B cell (primary cell): ENCODE measurements around the gene VIPR2. TPM values are rescaled to one million over a fixed set of nuclear protein-coding genes. Genes with fewer than 3 reads are reported as not detected.
"Not testable (repeated sequence)": the region's sequence is repeated elsewhere in the genome, so short reads cannot be mapped to it uniquely, and the experiment has no call there.

Source experiments
- ATAC-seq: fragments of 200-7000 bp; cut with Tn5 transposase; one replicate; pipeline ENCODE4 v1.10.0; 2021; ENCODE audit warnings: low read depth, mild to moderate bottlenecking, moderate number of reproducible peaks, moderate library complexity
- CTCF ChIA-PET: fragments of 350-600 bp; sonication (Branson Sonifier 250); formaldehyde crosslinking; loops from one replicate; lab custom pipeline; 2021; ENCODE audit warnings: antibody characterized with exemption, inconsistent platforms; lab: Charles Lee
- POLR2A ChIA-PET: fragments of 350-600 bp; sonication (Branson Sonifier 250); formaldehyde crosslinking; loops from one replicate; lab custom pipeline; 2021; ENCODE audit warnings: antibody characterized with exemption; lab: Charles Lee
- DNase-seq: peaks from one replicate; pipeline ENCODE4 v3.0.0; 2013
- H2AFZ ChIP-seq: 2 replicates; pipeline ENCODE4 v1.6.1; 2012; ENCODE audit warnings: mild to moderate bottlenecking, low read depth, low read length; ENCODE audit not compliant: insufficient read depth, poor library complexity, severe bottlenecking
- H3K27ac ChIP-seq, 2 donors: 1 replicate in 1 of 2; 2 replicates in 1 of 2; pipeline ENCODE4 v1.5.1; 2012 to 2013; ENCODE audit warnings: low read length in 2 of 2, mild to moderate bottlenecking in 2 of 2, moderate library complexity in 1 of 2
- H3K27me3 ChIP-seq, 4 experiments: fragments of 200-600 bp in 1 of 4; sonication (generic) in 1 of 4; replicated peaks in 1 of 4; 1 replicate in 2 of 4; 2 replicates in 2 of 4; pipeline versions ENCODE4 v1.6.1 to v1.7.0; 2013 to 2016; ENCODE audit warnings: low read length in 3 of 4, mild to moderate bottlenecking in 2 of 4, mixed read lengths in 1 of 4, moderate library complexity in 1 of 4; ENCODE audit not compliant: insufficient read depth in 4 of 4, control insufficient read depth in 3 of 4; ENCODE audit errors: control extremely low read depth in 1 of 4
- H3K36me3 ChIP-seq, 2 experiments: replicated peaks in 1 of 2; 1 replicate in 1 of 2; 2 replicates in 1 of 2; pipeline versions ENCODE4 v1.6.1 to v1.7.1; 2013; ENCODE audit warnings: low read length in 1 of 2; ENCODE audit not compliant: insufficient read depth in 2 of 2, control insufficient read depth in 1 of 2; ENCODE audit errors: control extremely low read depth in 1 of 2, extremely low read depth in 1 of 2
- H3K4me1 ChIP-seq, 2 donors: fragments of 200-600 bp in 1 of 2; sonication (generic) in 1 of 2; 1 replicate in 1 of 2; 2 replicates in 1 of 2; pipeline versions ENCODE4 v1.5.1 to v1.6.1; 2013 to 2017; ENCODE audit warnings: low read length in 2 of 2; ENCODE audit not compliant: control insufficient read depth in 2 of 2, insufficient read depth in 2 of 2
- H3K4me2 ChIP-seq: replicated peaks from 2 replicates; pipeline ENCODE3; 2012; ENCODE audit warnings: mild to moderate bottlenecking, low read depth, low read length; ENCODE audit not compliant: poor library complexity, severe bottlenecking
- H3K4me3 ChIP-seq, 5 experiments: fragments of 200-600 bp in 1 of 5; sonication (generic) in 1 of 5; 1 replicate in 3 of 5; 2 replicates in 2 of 5; pipeline versions ENCODE4 v1.5.1 to v1.7.0; 2011 to 2016; ENCODE audit warnings: low read length in 4 of 5, mild to moderate bottlenecking in 4 of 5, low read depth in 2 of 5, control low read depth in 1 of 5, moderate library complexity in 1 of 5; ENCODE audit not compliant: insufficient read depth in 1 of 5; ENCODE audit errors: control extremely low read depth in 1 of 5, extremely low read depth in 1 of 5
- H3K79me2 ChIP-seq: fragments of 200-600 bp; sonication (generic); one replicate; pipeline ENCODE4 v1.6.0; 2016; ENCODE audit warnings: low read length; ENCODE audit not compliant: control insufficient read depth, insufficient read depth
- H3K9ac ChIP-seq: fragments of 200-600 bp; sonication (generic); 2 replicates; pipeline ENCODE4 v1.6.1; 2017; ENCODE audit warnings: mild to moderate bottlenecking, low read length, moderate library complexity
- H3K9me3 ChIP-seq, 3 donors: one replicate each; pipeline versions ENCODE4 v1.6.1 to v1.7.1; 2013; ENCODE audit warnings: low read length in 2 of 3; ENCODE audit not compliant: control insufficient read depth in 2 of 3, insufficient read depth in 1 of 3; ENCODE audit errors: control extremely low read depth in 1 of 3
- H4K20me1 ChIP-seq: 2 replicates; pipeline ENCODE4 v1.6.0; 2012; ENCODE audit warnings: mild to moderate bottlenecking, low read length; ENCODE audit not compliant: insufficient read depth, control insufficient read depth, poor library complexity, severe bottlenecking
- H3K27ac Mint-ChIP-seq: one replicate; pipeline ENCODE4 v1.8.0; 2021; ENCODE audit warnings: mixed read lengths
- H3K27me3 Mint-ChIP-seq: one replicate; pipeline ENCODE4 v1.8.0; 2021; ENCODE audit warnings: mixed read lengths
- H3K4me1 Mint-ChIP-seq: one replicate; pipeline ENCODE4 v1.8.0; 2021; ENCODE audit warnings: mixed read lengths
- H3K4me3 Mint-ChIP-seq: one replicate; pipeline ENCODE4 v1.8.0; 2021; ENCODE audit warnings: mixed read lengths
- H3K9me3 Mint-ChIP-seq: one replicate; pipeline ENCODE4 v1.8.0; 2022; ENCODE audit warnings: mixed read lengths; ENCODE audit not compliant: insufficient read depth
- CTCF ChIP-seq: fragments of 200-600 bp; IDR thresholded peaks from one replicate; pipeline ENCODE4 v1.8.0; 2022; ENCODE audit warnings: antibody characterized with exemption, mild to moderate bottlenecking
- EZH2 ChIP-seq: IDR thresholded peaks from 2 replicates; pipeline ENCODE4 v1.6.1; 2012; ENCODE audit warnings: borderline replicate concordance, low read depth, mild to moderate bottlenecking, moderate library complexity, low read length; ENCODE audit not compliant: insufficient read depth, poor library complexity, severe bottlenecking
- WGBS: methylation state at CpG from one replicate; pipeline ENCODE4 v1.1.5; 2013; ENCODE audit warnings: missing lambda C conversion rate; ENCODE audit not compliant: insufficient coverage; 5-methylcytosine and 5-hydroxymethylcytosine counted together
- intact Hi-C: fragments of 100-400 bp; cut with micrococcal nuclease; formaldehyde crosslinking; loops from one replicate; pipeline ENCODE4 v1.10.0; 2022
- polyA plus RNA-seq: library from polyadenylated mRNA; depleted of rRNA; stranded (reverse); fragments of >200 nt; gene quantifications from 2 replicates; pipeline ENCODE4 v1.2.3, GENCODE V29; 2012
- total RNA-seq, 2 donors: library from RNA; stranded (reverse); fragments of 120-200 nt in 1 of 2; gene quantifications; 1 replicate in 1 of 2; 2 replicates in 1 of 2; pipeline versions ENCODE4 v1.2.3 to v1.2.4, GENCODE V29; 2013 to 2022

The VIPR2 gene
- total and polyA plus RNA-seq, 2 donors (not counting 1 experiment from before 2014, with no cell fraction given) = not detected

- Histone ChIP-seq H3K79me2 (no peaks in the 10 kb centered on the region), H3K4me2 (no peak overlapping the region), H3K4me1 (no peaks in the 10 kb centered on the region), H4K20me1 (no peaks in the 10 kb centered on the region), H3K4me3 (no peak overlapping the region), H3K36me3 (no peaks in the 10 kb centered on the region), H2AFZ (no peak overlapping the region), H3K9me3 (peaks cover 0 to 4% (median 0%) of the 10 kb centered on the region in 3 donors), H3K27ac (no peak overlapping the region), H3K9ac (no peak overlapping the region), H3K27me3 (no peaks in the 10 kb centered on the region)
- DNase-seq (no peak), ATAC-seq (no peak)
- Mint-ChIP-seq H3K4me1 (no peaks in the 10 kb centered on the region), H3K27ac (no peak overlapping the region), H3K27me3 (peaks cover 4% of the 10 kb centered on the region), H3K9me3 (no peaks in the 10 kb centered on the region), H3K4me3 (no peak overlapping the region)
- ChIA-PET POLR2A (no interaction called here), CTCF (no interaction called here)
- intact Hi-C loops = no loop called here
- 95% methylated on average over 17 of the region's 21 CpGs for WGBS
- TF ChIP-seq CTCF (no peak), EZH2 (no peak)
Observed at GRCh38 chr7:159103382-159104187, 41.1 kb downstream of the VIPR2 start.

GRCh38 chr7:159102681-159103381 is 41.8 kb downstream of the VIPR2 start:
- no peak overlapping the region for H3K27ac ChIP-seq
- ChIA-PET CTCF (no interaction called here), POLR2A (no interaction called here)
- no peak overlapping the region for H2AFZ ChIP-seq
- intact Hi-C loops = no loop called here
- H3K79me2 ChIP-seq = no peaks in the 10 kb centered on the region
- no peak overlapping the region for H3K27ac Mint-ChIP-seq
- H3K9me3 ChIP-seq = peaks cover 0 to 4% (median 0%) of the 10 kb centered on the region in 3 donors
- H3K27me3 ChIP-seq = no peaks in the 10 kb centered on the region
- H3K4me3 ChIP-seq = no peak overlapping the region
- 92% methylated on average over 14 of the region's 14 CpGs for WGBS
- no peak overlapping the region for H3K4me3 Mint-ChIP-seq
- H3K4me2 ChIP-seq = no peak overlapping the region
- H3K9ac ChIP-seq = no peak overlapping the region
- no peak for DNase-seq
- no peaks in the 10 kb centered on the region for H3K4me1 Mint-ChIP-seq
- no peaks in the 10 kb centered on the region for H3K4me1 ChIP-seq
- H3K27me3 Mint-ChIP-seq = peaks cover 4% of the 10 kb centered on the region
- H3K36me3 ChIP-seq = no peaks in the 10 kb centered on the region
- TF ChIP-seq CTCF (no peak), EZH2 (no peak)
- ATAC-seq = no peak
- no peaks in the 10 kb centered on the region for H4K20me1 ChIP-seq
- no peaks in the 10 kb centered on the region for H3K9me3 Mint-ChIP-seq

- H3K4me3 ChIP-seq, H3K9ac ChIP-seq, intact Hi-C loops, H3K9me3 ChIP-seq, H3K4me1 Mint-ChIP-seq, H3K27ac ChIP-seq, H3K4me1 ChIP-seq, CTCF ChIA-PET, H4K20me1 ChIP-seq, H3K4me2 ChIP-seq, H3K27me3 ChIP-seq, H3K9me3 Mint-ChIP-seq, H3K27me3 Mint-ChIP-seq, H3K27ac Mint-ChIP-seq, DNase-seq, POLR2A ChIA-PET, H3K79me2 ChIP-seq, H3K36me3 ChIP-seq, H2AFZ ChIP-seq, ATAC-seq, H3K4me3 Mint-ChIP-seq: not testable (repeated sequence)
- 98% methylated on average over 42 of the region's 42 CpGs for WGBS
Observed at GRCh38 chr7:159101661-159102091, 43.0 kb downstream of the VIPR2 start.
